Brain microvascular endothelial cell (primary cell): ENCODE measurements around the gene PDRG1.

ENCODE experiments used
- DNase-seq: peaks from one replicate; pipeline ENCODE4 v3.0.0-alpha.2; 2020
- H3K27ac ChIP-seq: fragments of 250-450 bp; sonication (Bioruptor Pico); 2 replicates; pipeline ENCODE4 v1.5.1; 2020; ENCODE audit warnings: mild to moderate bottlenecking, moderate library complexity
- H3K27me3 ChIP-seq: fragments of 250-450 bp; sonication (Bioruptor Pico); replicated peaks from 2 replicates; pipeline ENCODE4 v1.5.1; 2020; ENCODE audit warnings: mild to moderate bottlenecking
- H3K36me3 ChIP-seq: fragments of 250-450 bp; sonication (Bioruptor Pico); replicated peaks from 2 replicates; pipeline ENCODE4 v1.5.1; 2020; ENCODE audit warnings: mild to moderate bottlenecking
- H3K4me3 ChIP-seq: 2 replicates; pipeline ENCODE4 v1.5.1; 2011; ENCODE audit warnings: low read depth, mild to moderate bottlenecking, control low read depth, low read length, moderate library complexity
- CTCF ChIP-seq: IDR thresholded peaks from 2 replicates; pipeline ENCODE4 v1.5.1; 2011; ENCODE audit warnings: low read depth, mild to moderate bottlenecking, moderate library complexity, low read length, control low read depth, inconsistent platforms; ENCODE audit errors: missing control alignments
- in situ Hi-C: cut with HindIII; loops from 2 replicates; pipeline ENCODE4 v1.10.0; 2017; ENCODE audit warnings: low sequenced_read_pairs, low pct_ligation_motif_present

The PDRG1 gene

GRCh38 chr20:31906001-31906400 is 45.8 kb downstream of the PDRG1 start:
- no peak for DNase-seq
- TF ChIP-seq CTCF: no peak
- Histone ChIP-seq H3K27ac (no peak overlapping the region), H3K27me3 (no peaks in the 10 kb centered on the region), H3K4me3 (no peak overlapping the region), H3K36me3 (no peaks in the 10 kb centered on the region)
- in situ Hi-C loops: no loop called here

GRCh38 chr20:31903627-31904386 is 48.0 kb downstream of the PDRG1 start:
- DNase-seq: no peak
- Histone ChIP-seq H3K27ac (no peak overlapping the region), H3K4me3 (no peak overlapping the region), H3K27me3 (no peaks in the 10 kb centered on the region), H3K36me3 (no peaks in the 10 kb centered on the region)
- no peak for TF ChIP-seq CTCF
- in situ Hi-C loops: no loop called here

- DNase-seq: no peak
- TF ChIP-seq CTCF: no peak
- no peaks in the 10 kb centered on the region for H3K36me3 ChIP-seq
- no peak overlapping the region for H3K27ac ChIP-seq
- in situ Hi-C loops: no loop called here
- H3K27me3 ChIP-seq: no peaks in the 10 kb centered on the region
- H3K4me3 ChIP-seq: no peak overlapping the region
Observed at GRCh38 chr20:31901615-31902014, 50.2 kb downstream of the PDRG1 start.

- in situ Hi-C loops: no loop called here
- Histone ChIP-seq H3K36me3 (no peaks in the 10 kb centered on the region), H3K27ac (no peak overlapping the region), H3K27me3 (no peaks in the 10 kb centered on the region), H3K4me3 (no peak overlapping the region)
- DNase-seq: no peak
- TF ChIP-seq CTCF: no peak
Observed at GRCh38 chr20:31897541-31897940, 54.3 kb downstream of the PDRG1 start.

GRCh38 chr20:31896049-31896448 is 55.8 kb downstream of the PDRG1 start:
- in situ Hi-C loops: no loop called here
- TF ChIP-seq CTCF: no peak
- H3K36me3 ChIP-seq: no peaks in the 10 kb centered on the region
- no peaks in the 10 kb centered on the region for H3K27me3 ChIP-seq
- no peak for DNase-seq
- H3K27ac ChIP-seq: no peak overlapping the region
- H3K4me3 ChIP-seq: no peak overlapping the region
